H1 (cell line): ENCODE results near the gene OR7G2. TPM values are rescaled to one million over a fixed set of nuclear protein-coding genes. Genes with fewer than 3 reads are reported as not detected.

ENCODE experiments used
- CHD1 ChIP-seq: IDR thresholded peaks from 2 replicates; pipeline ENCODE4 v1.6.1; 2012; ENCODE audit warnings: low read depth, low read length, improper control_type of control experiment
- GABPA ChIP-seq: IDR thresholded peaks from 2 replicates; pipeline ENCODE4 v1.6.1; 2011; ENCODE audit warnings: mild to moderate bottlenecking, low read length, moderate library complexity, borderline replicate concordance; ENCODE audit not compliant: insufficient read depth
- polyA plus RNA-seq, 7 experiments: library from polyadenylated mRNA; depleted of rRNA in 3 of 7; stranded (reverse) in 5 of 7; unstranded in 2 of 7; fragments of >200 nt in 5 of 7; fragments of 200-250 nt in 2 of 7; gene quantifications; 1 replicate in 5 of 7; 2 replicates in 1 of 7; 4 replicates in 1 of 7; pipeline versions ENCODE4 v1.2.1 to v1.2.3, GENCODE V29; 2011 to 2013; ENCODE audit warnings: missing spikeins in 2 of 7, mixed read lengths in 2 of 7
- total RNA-seq: library from RNA; stranded (reverse); fragmentation: NEBNext Ultra II Directional; extraction: Animal tissue kit (Norgen Biotek cat#: 25700); gene quantifications from 2 replicates; pipeline ENCODE4 v1.2.1, GENCODE V29; 2021

The OR7G2 gene
- total and polyA plus RNA-seq, 2 of the 8 experiments (the other 6 are each of a cell fraction or from before 2014, with no cell fraction given): not detected

DNA sequence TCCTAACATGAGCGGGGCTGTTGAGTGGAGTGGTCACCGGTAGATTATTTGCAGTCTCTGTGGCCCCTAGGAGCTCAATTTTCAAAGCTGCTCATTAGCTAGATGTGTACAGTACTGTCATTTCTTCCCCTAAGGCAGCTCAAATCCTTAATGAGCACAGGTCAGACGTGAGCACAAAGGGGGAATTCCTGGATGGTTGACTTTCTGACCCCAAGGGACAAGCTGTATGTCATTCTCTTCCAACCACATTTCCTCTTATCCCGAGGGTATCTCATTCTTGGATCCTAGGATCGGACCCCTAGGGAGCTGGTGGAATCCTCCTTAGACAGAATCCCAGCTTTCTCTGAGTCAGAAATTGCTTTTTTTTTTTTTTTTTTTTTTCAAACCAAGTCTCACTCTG, 25.1 kb upstream of the OR7G2 start (continued):
- no peak for TF ChIP-seq GABPA
- no peak for TF ChIP-seq CHD1
- TF ChIP-seq, all 59 proteins: peak for 0
